Globus pallidus (tissue), 1 donor: ENCODE results near the gene CLK3.
"Not testable (repeated sequence)": the region's sequence is repeated elsewhere in the genome, so short reads cannot be mapped to it uniquely, and the experiment has no call there.

Experiments
- DNase-seq: peaks from one replicate; pipeline ENCODE4 v3.0.0-alpha.2; 2015; ENCODE audit warnings: low spot score

Gene CLK3

DNA sequence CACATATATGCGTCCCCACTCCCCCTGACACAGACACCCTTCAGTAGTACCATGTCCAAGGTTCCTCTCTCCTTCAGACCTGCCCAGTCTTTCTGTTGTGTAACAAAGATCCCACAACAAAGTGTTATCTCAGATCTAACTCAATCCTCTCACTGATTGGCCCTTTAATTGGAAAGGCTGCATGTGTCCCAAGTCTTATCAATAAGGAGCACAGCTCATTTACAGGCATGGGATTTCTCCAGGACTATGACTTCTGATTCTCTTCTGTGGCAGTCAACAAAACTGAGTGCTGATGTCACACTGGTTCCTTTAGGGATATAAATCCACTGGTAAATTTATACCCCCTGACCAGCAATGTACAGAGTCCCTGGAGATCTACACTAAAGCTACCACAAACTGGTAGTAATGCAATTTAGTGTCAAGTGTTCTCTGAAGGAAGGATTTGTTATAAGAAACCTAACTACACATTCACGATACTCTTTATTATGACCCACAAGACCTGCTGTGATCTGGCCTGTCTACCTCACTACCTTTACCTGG lies 28.1 kb downstream of the CLK3 start:
- DNase-seq = no peak

DNA sequence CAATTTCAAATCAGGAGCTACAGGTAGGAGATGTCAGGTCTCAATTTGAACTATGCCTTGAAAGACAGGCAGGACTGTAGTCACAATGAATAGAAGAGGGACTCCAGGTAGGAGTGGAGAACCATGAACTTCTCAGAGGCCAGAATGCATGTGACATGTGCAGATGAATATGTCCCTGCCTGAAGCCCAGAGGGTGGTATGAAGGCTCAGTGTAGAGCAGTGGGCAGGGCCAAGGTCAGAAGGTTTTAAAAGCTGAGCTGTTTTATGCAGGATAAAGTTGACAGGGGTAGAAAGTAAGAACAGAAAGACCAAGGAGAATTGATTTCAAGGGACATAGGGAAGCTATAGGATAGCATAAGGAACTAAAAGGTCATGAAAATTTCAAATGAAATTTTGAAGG lies 30.8 kb downstream of the CLK3 start:
- DNase-seq = no peak

DNA sequence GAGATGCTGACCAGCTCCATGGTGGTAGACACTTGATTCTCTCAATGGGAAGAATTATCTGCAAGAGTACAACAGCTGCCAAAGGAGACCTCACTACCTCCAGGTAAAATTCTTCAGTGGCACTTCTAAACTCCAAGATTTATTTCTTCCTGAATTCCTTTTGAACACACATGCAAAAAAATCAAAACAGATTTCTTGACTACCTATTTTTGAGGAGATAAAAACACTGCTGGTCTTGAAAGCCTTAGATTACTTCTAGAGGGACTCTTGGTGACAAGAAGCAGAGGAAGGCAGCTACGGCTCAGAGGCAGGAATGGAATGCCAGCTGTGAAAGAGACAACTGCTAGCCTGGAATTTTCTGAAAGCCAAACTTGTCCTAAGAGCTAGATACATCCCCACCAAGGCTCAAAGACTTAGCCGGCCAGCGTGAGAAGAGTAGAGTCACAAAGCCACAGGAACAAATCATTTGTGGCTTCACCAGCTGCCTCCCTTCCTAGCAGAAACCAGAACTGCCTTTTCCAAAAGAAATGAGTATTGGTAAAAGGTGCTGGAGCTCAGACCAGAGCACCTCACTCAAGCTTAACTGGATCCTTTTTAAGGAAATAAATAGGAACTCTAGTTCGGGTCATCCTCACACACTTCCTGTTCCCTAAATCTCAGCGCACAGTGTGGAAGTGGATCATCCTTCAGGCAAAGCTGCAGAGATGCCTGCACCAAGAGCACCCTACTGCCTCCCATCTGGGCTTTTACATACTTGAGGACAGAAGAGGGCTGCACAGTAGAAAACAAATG lies 32.6 kb downstream of the CLK3 start:
- DNase-seq = no peak

DNA sequence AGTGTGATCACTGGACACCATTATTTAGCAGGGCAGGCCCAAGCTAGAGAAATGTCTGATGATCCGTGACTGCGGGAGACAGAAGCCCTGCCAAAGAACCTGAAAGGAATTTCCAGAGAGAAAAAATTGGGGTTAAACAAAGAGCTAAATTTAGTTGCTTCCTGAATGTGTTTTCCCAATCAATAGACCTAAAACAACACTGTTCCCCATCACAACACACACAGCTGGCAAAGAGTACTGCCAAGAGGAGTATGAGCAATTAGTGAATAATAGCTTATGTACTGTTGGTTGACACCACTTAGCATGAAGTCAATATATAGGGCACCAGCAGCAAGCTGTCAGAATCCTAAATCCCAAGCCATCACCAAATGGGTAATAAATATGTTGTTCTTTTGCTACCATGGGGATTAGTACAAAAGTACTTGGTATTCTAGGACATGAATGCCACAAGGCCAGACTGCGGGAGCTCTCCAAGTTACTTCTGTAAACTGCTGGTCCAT lies 35.7 kb downstream of the CLK3 start:
- DNase-seq = no peak

DNA sequence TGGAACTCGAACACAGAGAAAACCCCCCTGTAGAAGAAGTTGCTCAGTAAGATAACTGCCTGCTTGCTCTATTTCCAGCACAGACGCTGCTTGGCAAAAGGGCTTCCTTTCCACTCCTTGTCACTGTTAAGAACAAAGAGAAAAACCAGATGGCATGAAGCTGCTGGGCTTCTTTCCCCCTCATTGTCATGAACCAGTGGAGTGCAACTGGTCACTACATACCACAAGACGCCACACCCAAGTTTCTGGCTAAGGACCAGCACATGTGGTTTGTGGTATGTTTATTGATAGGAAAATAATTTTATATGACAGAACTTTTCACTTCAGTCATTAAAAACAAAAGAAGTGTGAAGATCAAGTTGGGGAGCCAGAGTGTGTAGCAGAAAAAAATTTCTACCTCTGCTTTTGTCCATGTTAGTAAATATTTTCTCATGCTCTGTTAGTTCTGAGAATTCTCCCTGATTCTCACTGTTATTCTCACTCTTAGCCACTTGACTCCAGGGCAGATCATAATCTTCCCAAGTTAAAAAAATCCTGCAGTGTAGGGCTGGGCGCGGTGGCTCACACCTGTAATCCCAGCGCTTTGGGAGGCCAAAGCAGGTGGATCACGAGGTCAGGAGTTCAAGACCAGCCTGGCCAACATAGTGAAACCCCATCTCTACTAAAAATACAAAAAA lies 37.9 kb downstream of the CLK3 start:
- DNase-seq = no peak

DNA sequence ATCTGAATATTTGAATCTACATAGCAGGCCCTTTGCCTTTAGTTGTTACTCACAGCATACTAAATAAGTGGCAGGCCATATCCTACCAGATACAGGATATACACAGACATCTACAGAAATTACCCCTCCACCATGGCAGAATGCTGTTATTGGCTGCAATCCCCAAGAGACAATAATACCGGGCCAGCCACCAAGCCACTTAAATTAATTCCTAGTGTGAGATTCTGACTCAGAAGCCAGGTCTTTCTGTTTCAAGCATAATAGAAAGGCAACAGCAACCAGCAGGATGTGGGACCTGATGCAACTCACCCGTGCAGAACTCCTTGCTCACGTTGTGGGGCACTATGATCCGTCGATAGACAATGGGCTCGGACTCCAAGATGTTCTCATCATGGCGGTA lies 39.8 kb downstream of the CLK3 start:
- no peak for DNase-seq

DNA sequence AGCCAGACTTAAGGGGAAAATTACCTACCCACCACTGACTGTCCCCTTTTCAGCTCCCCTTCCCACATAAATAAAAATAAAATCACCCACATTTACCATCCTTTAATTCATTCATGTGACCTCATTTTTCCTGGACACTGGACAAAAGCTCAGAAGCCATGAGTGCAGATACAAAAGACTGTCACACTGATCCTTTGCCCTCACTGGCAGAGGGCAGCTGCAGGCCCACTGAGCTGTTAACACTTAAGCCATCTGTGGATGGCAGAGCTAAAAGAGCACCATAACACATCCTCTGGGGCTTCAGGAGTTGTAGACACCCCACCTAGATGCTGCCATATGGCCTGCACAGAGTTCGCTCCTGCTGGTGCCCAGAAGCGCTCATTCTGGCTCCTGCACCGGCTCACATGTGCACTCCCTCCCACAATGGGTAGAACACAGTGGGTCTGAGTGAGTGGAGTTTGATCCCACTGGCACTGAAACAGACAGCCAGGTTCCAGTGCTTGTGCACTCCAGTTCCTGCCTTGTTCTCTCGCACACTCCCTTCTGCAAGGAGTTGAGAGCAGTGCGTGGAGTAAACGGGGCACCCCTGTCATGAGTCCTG lies 41.4 kb downstream of the CLK3 start:
- peak; percentile 58 for DNase-seq

DNA sequence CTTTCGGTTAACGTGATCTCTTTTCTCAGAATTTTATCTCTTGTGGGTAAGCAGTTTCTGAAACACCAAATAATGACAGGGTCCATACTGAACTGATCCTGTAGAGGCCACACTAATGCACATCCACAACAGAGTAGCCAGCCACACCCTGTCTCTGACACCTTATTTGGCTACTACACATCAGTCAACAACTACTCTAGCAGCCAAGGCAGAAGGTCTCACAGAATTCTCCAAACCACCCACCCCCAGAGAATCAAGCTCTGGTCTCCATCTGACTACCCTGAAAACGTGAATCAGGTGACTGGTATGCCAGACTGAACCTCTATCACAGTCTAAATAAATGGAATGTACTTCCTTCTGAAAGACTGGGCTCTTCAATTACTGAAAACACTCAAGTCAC lies 42.2 kb downstream of the CLK3 start:
- no peak for DNase-seq

DNA sequence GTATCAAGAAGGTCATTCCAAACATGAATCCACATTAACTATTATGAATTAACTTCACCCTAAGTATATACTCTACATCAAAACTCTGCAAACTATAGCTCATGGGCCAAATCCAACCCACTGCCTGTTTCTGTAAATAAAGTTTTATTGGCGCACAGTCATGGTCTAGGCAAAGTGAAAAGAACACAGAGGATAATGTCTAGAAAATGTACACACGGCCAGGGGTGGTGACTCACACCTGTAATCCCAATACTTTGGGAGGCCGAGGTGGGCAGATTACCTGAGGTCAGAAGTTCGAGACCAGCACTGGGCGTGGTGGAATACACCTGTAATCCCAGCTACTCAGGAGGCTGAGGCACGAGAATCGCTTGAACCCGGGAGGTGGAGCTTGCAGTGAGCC lies 45.6 kb downstream of the CLK3 start:
- DNase-seq = not testable (repeated sequence)

DNA sequence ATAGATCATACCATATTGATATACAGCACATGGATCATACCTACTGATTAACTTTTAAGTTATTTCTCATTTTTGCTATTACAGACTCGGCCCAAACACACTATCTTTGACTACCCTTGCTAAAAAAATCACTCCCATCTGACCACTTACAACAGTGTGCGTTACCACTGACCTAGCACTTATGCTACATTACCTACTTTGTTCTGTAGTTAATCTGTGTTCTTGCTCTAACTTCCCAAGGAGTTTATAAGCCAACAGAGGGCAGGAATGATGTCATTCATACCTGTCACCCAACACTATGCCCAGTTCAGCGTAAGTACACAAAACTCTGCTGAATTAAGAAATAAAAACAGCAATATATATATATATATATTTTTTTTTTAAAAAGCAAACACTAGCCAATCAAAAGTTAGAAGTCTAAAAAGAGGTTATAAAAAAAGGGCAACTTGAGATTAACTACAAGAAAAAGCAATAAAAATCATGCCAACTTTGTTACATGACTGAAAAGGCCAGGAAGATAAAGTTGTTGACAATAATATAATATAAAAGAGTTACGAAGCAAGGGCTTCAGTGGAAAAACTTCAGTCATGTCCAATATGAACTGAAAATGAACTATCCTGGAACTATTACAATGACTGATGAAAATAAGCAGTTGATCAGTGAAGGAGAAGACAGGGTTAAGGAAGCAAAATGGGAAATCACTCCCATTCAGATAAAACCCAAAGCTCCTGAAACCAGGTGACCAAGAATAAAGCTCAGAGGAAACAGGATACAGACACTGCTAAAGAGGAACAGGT lies 46.6 kb downstream of the CLK3 start:
- no peak for DNase-seq

DNA sequence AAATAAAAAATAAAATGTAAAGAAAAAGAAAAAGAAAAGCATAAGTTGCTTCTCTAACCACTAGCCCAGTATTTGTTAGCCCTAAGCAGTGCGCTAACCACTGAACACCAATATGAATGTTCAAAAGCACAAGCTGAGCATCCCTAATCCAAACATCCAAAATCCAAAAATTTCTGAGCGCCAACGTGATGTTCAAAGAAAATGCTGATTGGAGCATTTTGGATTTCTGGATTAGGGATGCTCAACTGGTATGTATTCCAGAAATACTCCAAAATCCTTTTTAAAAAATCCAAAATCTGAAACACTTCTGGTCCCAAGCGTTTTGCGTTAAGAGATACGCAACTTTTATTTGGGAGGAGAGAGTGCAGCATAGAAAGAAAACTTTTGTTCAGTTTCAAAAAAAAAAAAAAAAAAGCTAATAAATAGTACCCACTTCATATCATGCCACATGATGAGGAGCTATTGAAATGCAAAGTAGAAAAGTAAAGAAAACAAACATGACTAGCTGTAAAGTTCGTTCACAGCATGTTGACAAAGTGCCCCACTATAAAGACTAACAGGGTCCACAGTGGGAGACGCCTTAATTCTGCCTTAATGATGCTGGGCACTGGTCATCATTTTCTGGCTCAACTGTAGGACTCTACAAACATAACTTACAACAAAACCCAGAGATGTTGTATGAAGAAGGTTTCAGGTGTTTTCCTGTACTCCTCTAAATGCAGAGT lies 47.8 kb downstream of the CLK3 start:
- DNase-seq = no peak

DNA sequence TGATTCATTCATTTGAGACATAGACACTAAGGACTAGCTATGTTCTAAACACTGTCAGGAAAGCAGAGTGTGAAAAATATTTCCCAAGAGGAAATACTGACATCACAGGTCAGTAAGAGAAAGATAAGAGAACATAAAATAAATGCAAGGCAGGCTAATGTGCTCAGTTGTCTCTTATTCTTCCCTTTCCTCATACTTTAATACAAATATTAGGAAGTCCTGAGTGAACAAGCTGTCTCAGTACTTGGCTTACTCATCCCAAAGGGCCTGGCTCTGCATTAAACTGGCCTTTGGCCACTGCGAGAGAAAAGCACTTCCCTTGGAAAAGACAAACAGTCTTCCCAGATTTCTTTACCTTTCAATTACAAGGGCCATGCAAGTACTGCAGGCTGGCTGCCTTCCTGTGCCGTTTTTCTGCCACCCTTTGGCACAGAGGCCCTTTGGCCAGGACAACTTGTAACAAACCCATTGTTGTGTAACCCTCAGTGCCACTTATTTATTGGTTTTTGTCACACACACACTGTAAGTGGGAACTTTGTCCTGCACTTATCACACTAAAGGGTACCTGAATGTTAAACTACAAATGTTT lies 48.5 kb downstream of the CLK3 start:
- DNase-seq = peak; percentile 54

DNA sequence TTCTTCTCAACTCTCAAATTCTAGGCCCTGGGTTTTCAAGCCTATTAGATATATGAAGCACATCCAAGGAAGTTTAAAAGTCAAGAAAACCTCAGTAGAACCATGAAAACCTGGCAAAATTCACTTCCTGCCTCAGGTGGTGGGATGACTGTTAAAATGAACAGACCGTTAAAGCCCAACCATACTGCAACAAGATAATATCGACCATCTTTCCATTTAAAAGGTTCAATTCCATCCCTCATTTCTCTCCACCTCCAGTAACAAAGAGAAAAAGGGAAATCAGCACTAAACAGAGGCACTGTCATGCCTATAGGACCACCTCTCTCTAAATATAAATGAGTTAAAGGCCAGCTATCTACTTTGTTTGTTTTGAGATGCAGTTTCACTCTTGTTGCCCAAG lies 49.0 kb downstream of the CLK3 start:
- no peak for DNase-seq

DNA sequence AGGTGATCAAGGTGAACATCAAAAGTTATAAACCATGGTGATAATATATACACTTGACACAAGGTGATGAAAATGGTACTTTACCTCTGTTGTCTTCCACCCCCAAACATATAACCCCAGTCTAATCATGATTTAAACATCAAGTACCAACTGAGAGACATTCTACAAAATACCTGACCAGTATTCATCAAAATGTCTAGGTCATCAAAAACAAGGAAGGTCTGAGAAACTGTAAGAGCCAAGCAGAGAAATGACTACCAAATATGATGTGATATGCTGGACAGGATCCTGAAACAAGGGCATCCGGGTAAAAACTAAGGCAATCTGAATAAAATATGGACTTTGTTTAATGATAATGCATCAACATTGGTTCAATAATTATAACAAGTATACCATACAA lies 52.3 kb downstream of the CLK3 start:
- no peak for DNase-seq

DNA sequence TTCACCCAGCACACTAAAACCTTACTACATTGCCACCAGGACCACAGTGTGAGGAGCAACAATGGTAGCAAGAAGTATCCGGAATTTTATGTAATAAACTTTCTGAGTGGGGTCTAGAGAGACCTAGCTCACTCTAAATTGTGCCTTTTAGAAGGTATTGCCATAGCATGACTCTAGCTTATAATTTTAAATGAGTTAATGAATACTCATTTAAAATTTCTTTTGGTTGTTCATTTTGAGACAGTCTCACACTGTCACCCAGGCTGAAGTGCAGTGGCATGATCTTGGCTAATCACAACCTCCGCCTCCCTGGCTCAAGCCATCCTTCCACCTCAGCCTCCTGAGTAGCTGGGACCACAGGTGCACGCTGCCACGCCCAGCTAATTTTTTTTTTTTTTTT lies 54.0 kb downstream of the CLK3 start:
- no peak for DNase-seq

DNA sequence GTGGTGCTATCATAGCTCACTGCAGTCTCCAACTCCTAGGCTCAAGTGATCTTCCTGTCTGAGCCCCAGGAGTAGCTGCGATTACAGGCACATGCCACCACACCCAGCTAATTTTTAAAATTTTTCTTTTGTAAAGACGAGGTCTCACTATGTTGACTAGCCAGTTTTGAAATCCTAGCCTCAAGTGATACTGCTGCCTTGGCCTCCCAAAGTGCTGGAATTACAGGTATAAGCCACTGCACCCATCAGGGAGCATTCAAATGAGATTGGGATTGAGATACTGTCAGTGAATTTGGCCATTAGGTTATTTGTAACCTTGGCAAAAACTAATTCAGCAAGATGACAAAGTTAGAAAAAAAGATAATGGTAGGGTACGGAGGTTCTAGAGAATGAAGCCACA lies 58.5 kb downstream of the CLK3 start:
- no peak for DNase-seq

DNA sequence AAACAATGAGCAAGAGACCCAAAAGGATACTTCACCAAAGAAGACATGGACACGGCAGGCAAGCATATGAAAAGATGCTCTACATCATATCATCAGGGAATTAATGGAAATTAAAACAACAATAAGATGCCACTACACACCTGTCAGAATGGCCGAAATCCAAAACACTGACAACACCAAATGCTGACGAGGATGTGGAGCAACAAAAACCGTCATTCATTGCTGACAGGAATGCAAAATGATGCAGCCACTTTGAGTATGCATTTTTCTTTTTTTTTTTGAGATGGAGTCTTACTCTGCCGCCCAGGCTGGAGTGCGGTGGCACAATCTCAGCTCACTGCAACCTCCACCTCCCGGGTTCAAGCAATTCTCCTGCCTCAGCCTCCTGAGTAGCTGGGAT lies 61.2 kb downstream of the CLK3 start:
- DNase-seq = no peak
